ENCODE results near the gene ST3GAL5.
A peak's percentile ranks its signal among the peaks of the same experiment; 100 is the strongest.
"Not testable (repeated sequence)": the region's sequence is repeated elsewhere in the genome, so short reads cannot be mapped to it uniquely, and the experiment has no call there.

ST3GAL5 gene

GRCh38 chr2:85888684-85889626 is at the start of gene ST3GAL5:
ST3GAL5 (minus strand) TSS chr2:85888990; CDS start chr2:85888905, 85 bp downstream.
- peak; percentile 18 to 98 (median 90) for DNase-seq

GRCh38 chr2:85938456-85938855 is 49.7 kb upstream of the ST3GAL5 start:
- DNase-seq = no peak

DNA sequence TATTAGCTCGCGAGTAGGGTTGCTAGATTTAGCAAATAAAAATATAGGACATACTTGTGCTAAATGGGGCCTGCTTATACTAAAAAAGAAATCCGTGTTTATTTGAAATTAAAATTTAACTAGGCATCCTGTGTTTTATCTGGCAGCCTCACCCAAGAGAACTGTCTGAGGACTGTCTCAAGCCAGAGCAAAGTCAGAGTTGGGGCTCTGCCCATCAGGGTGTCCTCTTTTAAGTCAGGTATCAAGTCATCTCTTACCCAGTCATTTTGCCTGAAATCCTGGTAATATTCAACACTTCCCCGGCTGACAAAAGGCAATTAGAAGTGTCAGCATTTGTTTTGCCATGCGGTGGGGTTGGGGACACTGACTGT is 48.3 kb upstream of the ST3GAL5 start:
- no peak for DNase-seq

DNA sequence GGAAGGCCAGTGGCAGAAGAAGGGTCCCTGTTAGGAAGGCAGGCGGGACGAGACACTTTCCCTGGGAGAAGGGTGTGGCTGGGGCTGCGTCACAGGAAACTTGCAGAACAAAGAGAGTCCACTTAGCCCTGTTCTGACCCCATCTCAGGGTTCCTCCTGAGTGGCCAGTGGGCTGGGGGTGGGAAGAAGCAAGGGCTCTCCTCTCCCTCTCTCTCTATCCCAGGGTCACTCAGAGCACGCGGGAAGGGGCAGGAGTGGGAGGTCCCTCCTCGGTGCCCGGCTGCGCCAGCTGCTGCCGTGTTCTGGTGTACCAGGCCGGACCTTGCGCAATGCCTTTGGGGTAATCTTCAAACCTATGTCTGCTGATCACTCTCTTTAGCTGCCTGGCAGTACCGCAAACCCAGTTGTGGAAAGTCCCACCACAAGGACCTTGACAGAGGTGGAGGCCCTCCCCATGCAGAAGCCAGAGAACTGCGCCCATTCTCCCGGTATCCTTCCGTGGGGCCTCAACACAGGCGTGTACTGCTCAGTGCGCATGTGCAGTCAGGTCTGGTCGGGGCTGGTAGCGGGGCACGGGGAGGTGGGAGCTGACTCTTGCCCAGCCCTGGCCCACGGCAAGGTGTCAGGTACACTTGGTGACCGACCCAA is 47.8 kb upstream of the ST3GAL5 start:
- DNase-seq = no peak

DNA sequence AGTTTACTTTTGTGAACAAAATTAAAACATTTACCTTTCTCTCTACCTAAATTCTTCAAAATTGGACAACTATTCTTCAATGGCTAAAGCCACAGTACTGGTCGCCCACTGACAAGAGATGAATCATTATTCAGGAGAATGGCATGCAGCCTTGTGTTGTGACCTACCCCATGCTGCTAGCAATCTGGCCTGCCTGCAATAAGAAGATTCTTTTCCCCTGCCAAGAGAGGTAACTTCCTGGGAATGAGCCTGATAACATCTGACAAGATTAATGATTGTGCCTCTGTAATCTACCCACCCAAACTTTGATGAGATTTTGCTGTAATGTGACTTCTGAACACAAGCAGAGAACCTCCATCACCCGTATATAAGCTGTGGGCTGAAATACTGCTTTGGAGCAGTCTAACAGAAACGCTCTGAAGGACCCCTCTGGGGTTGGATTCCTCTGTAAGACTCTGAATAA is 47.0 kb upstream of the ST3GAL5 start:
- DNase-seq = peak in 1 of 14 donors; percentile 82

DNA sequence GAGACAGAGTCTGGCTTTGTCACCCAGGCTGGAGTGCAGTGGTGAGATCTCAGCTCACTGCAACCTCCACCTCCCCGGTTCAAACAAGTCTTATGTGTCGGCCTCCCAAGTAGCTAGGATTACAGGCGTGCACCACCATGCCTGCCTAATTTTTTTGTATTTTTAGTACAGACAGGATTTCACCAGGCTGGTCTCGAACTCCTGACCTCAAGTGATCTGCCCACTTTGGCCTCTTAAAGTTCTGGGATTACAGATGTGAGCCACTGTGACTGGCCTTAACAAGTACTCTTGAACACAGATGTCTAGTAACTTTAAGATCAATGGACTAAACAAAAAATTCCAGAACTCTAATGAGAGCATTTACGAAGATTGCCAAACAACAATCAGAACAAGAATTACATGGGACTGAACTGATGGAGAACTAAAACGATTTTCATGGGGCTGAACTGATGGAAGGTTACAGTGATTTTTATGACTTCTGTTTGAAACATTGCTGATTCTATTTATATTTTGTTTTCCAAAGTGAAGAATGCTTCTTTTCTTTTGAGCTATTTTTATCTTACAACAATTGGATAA is 46.5 kb upstream of the ST3GAL5 start:
- no peak for DNase-seq

DNA sequence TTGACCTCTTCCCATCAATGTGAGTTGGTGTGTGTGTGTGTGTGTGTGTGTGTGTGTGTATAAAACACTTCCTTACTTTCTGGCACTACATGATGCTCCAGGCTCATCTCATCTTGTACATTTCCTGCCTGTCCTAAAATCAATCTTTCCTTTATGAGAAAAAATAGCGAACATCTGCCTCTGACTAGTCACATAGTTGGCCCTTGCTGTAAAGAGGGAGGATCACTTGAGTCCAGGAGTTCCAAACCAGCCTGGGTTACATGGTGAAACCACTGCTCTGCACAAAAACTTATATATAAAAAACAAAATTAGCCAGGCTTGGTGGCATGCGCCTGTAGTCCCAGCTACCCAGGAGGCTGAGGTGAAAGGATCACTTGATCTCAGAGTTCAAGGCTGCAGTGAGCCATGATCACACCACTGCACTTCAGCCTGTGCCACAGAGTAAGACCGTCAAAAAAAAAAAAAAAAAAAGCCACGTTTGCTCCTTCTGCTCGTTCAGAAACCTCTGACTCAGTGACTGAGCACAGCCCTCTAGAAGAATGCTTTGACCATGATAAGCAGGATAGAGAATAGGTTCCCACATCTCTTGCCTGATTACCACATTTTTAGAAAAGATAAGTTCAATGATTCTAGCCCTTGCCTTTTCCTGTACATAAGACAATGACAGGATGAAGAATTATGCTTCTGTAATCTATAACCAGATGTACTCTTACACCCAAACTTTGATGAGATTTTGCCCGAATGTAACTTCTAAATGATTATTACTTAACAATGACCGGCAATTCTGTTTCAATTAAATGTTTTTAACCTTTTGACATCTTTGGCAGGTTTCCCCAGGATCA is 45.2 kb upstream of the ST3GAL5 start:
- no peak for DNase-seq

GRCh38 chr2:85931151-85931550 is 42.4 kb upstream of the ST3GAL5 start:
- not testable (repeated sequence) for DNase-seq

DNA sequence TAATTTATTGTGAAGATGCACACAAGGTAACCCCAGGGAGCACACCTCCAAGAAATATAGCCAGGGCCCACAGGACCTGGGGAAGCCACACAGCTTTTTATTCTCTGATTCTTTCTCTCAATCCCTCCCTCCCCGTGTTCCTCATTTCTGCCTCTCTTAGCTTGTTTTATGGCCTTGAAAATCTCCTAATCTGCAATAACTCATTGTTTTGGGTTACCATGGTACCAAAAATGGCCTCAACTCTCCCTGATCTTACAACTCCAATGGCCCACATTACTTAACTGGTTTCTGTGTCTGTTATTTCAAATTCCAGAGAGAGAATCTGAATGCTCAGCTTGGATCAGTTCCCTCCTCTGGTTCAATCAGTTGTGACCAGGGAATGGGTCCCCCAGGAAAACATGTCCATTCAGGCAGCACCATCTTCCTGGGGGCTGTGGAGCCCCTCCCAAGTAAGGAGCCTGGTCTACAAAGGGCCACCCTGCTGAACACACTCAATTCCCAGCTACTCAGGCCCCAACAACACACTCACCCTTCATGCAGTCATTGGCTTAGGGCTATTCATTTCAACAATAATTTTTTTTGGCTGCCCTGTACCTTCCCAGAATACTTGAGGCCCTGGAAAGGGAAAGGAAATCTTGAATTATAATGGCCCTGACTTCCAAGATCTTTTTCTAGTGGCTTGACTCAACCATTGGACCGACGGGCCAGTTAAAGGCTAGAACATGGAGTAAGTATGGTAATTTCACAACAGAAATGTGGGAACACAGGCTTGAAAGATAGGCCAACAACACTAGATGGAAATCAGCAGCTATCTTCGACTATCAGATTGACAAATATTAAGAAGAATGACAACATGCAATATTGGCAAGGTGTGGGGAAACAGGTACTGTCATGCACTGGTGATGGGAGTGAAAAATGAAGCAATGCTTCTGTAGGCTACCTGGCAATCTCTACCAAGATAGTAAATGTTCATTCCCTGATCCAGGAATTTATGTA is 41.6 kb upstream of the ST3GAL5 start:
- no peak for DNase-seq

- no peak for DNase-seq
These were observed 40.6 kb upstream of the ST3GAL5 start for GRCh38 chr2:85929096-85930050.

DNA sequence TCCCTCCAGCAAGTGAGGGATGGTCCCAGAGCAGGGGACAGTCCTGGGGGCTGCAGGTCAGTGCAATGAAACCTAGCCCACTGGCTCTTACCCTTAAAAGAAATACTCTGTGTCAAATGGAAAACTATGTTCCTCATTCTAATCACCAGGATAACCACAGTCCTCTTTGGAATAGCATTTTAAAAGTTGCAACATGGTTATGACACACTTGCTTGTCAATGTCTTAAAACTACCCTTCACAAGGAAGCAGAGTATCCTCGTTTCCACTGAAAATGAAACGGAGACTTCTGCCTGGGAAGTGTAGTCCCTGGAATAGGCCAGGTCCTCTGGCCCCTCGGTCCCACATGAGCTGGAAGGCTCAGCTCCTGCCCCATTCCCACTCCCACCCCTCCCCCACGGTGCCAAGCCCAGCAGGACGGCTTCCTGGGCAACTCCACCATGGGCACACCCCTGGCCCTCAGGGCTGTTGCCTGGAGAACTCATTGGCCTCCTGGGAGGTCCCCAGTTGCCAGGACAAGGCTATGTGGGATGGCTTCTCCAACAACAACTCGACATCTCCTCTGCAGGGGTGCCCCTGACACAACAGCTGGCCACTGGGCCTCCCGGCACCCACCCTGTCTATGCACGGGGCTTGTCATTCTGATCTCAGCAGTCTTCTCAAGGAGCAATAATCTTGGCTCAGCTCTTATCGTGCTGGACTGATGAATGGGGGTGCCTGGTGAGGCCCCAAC is 38.3 kb upstream of the ST3GAL5 start:
- no peak for DNase-seq

DNA sequence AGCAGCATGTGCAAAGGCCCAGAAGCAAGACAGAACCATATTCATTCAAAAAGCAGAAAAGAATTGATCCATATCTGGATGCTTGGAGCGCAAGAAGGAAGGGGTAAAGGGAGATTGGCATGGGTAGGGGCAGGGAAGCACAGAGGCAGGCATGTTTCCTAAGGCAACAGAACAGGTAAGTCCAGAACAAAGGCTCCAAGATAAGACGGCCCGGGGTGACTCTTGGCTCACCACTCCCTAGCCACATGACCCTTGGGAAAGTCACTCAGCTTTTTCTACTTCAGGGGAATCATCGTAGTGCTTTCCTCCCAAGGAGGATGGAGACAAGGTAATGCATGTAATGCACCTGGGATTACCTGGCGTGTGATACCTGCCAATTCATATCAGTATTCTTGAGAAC is 37.7 kb upstream of the ST3GAL5 start:
- no peak for DNase-seq

DNA sequence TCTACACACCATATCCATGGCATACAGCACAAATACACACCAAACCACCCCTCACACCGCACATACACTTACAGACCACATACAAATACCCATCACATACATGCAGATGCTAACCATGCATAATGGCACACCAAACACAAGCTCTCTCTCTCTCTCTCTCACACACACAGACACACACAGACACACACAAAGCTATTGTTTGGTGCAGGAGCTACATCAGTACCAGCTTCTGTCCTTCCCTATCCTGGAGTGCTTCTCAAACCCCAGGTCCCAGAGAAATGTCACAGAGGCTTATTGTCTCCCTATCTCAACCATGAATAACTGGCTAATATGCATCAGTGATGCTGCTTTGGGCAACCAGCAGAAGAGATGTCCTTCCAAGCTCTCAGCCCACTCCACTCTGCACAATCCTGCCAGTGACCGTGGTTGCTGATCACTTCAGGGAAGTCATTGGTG is 36.5 kb upstream of the ST3GAL5 start:
- DNase-seq = peak in 11 of 14 donors; percentile 9 to 87 (median 52)

GRCh38 chr2:85924522-85924921 is 35.7 kb upstream of the ST3GAL5 start:
- peak in 11 of 14 donors; percentile 23 to 73 (median 56) for DNase-seq

DNA sequence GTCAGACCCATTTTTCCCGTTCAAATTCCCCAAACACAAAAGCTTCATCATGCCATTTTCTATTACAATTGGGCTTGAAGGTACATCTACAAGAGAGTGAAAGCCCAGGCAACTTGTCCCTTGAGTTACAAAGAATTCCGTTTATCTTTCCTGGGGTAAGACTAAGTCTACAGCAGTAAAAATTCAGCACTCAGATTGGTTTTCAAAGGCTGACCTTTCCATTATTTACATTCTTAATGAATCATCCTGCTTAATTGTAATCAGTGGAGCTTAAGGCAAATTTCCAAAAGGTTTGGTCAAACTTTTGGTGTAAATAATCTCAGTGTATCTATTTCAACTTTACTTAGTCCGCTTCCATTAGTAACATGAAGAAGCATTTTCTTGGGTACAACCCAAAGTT is 33.4 kb upstream of the ST3GAL5 start:
- no peak for DNase-seq

GRCh38 chr2:85921659-85922058 is 32.9 kb upstream of the ST3GAL5 start:
- no peak for DNase-seq

DNA sequence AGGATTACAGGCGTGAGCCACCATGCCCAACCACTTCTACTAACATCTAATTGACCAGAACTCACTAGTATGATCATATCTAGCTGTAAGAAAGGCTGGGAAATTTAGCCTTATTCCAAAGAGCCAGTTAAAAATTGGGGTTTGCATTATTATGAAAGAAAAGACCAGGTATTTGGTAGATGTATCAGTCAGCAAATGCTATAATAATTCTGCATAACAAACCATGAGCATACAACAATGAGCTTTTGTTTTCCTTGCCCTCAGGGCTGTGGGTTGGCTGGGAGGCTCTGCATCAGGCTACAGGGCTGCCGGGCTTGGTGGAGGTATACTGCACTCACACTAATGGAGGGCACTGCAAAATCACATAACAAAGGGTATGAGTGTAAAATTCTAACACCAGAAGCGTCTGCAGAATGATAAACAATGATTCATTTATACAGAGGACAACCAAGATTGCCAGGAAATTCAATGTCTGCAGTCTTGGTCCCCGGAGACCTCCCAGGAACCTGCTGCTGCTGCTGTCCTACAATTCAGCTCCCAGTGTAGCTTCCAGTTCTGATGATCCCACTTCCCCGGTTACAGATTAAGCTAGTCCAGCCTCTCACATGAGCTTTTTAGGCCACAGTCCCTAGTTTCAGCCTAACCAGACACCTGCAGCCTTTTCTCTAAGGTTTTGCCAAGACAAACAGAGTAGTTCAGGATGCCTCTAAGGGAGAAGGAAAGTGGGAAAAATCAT is 32.2 kb upstream of the ST3GAL5 start:
- peak in 2 of 14 donors; percentile 13 to 15 for DNase-seq
